ENCODE results near the gene XIRP1.

XIRP1 gene

GRCh38 chr3:39143051-39143885 lies 49.1 kb downstream of the XIRP1 start:
- no peak for DNase-seq

- DNase-seq: no peak
Measured at GRCh38 chr3:39142067-39142466, 50.3 kb downstream of the XIRP1 start.

GRCh38 chr3:39141171-39141995 lies 51.0 kb downstream of the XIRP1 start:
- DNase-seq: no peak

- DNase-seq: no peak
Measured at GRCh38 chr3:39140341-39140971, 51.9 kb downstream of the XIRP1 start.

GRCh38 chr3:39139442-39139841 lies 53.0 kb downstream of the XIRP1 start:
- no peak for DNase-seq

GRCh38 chr3:39138804-39139415 lies 53.5 kb downstream of the XIRP1 start:
- no peak for DNase-seq

GRCh38 chr3:39137991-39138803 lies 54.2 kb downstream of the XIRP1 start:
- DNase-seq: no peak

GRCh38 chr3:39137435-39137936 lies 54.9 kb downstream of the XIRP1 start:
- no peak for DNase-seq

- DNase-seq: no peak
Measured at GRCh38 chr3:39136533-39137434, 55.6 kb downstream of the XIRP1 start.

- DNase-seq: no peak
Measured at GRCh38 chr3:39135170-39135805, 57.1 kb downstream of the XIRP1 start.

- DNase-seq: no peak
Measured at GRCh38 chr3:39134305-39134704, 58.1 kb downstream of the XIRP1 start.

- DNase-seq: no peak
Measured at GRCh38 chr3:39133822-39134221, 58.6 kb downstream of the XIRP1 start.

All from DMS79 (cell line).